BE2C (cell line): ENCODE data around the gene DOCK1.

Experiments
- DNase-seq: peaks from one replicate; pipeline ENCODE4 v3.0.0-alpha.2; 2020
- H3K27me3 ChIP-seq: fragments of 250-450 bp; sonication (Bioruptor Pico); 2 replicates; pipeline ENCODE4 v1.5.1; 2020; ENCODE audit warnings: mild to moderate bottlenecking
- H3K36me3 ChIP-seq: fragments of 250-450 bp; sonication (Bioruptor Pico); 2 replicates; pipeline ENCODE4 v1.5.1; 2020; ENCODE audit warnings: mild to moderate bottlenecking
- H3K4me1 ChIP-seq: fragments of 250-450 bp; sonication (Bioruptor Pico); 2 replicates; pipeline ENCODE4 v1.5.1; 2020
- H3K4me3 ChIP-seq: 2 replicates; pipeline ENCODE4 v1.5.1; 2011; ENCODE audit warnings: low read depth, low read length
- H3K9me3 ChIP-seq: fragments of 250-450 bp; sonication (Bioruptor Pico); 2 replicates; pipeline ENCODE4 v1.5.1; 2020
- CTCF ChIP-seq: IDR thresholded peaks from 2 replicates; pipeline ENCODE4 v1.5.1; 2012; ENCODE audit warnings: mild to moderate bottlenecking, low read depth, low read length

The DOCK1 gene

GRCh38 chr10:127243490-127244272 lies 338.5 kb downstream of the DOCK1 start:
- peak; percentile 41 for DNase-seq

GRCh38 chr10:127245456-127245855 lies 340.2 kb downstream of the DOCK1 start:
- H3K36me3 ChIP-seq, result no peaks in the 10 kb centered on the region
- no peak overlapping the region for H3K4me3 ChIP-seq
- no peak for TF ChIP-seq CTCF
- H3K9me3 ChIP-seq, result no peaks in the 10 kb centered on the region
- no peaks in the 10 kb centered on the region for H3K27me3 ChIP-seq
- no peak for DNase-seq
- H3K4me1 ChIP-seq, result no peaks in the 10 kb centered on the region

More at GRCh38 chr10:127243490-127244272, 338.5 kb downstream of the DOCK1 start:
- H3K4me1 ChIP-seq, result no peaks in the 10 kb centered on the region
- H3K36me3 ChIP-seq, result no peaks in the 10 kb centered on the region
- H3K4me3 ChIP-seq, result no peak overlapping the region
- no peaks in the 10 kb centered on the region for H3K27me3 ChIP-seq
- no peaks in the 10 kb centered on the region for H3K9me3 ChIP-seq
- TF ChIP-seq CTCF, result peak; percentile 59

- H3K4me3 ChIP-seq, result no peak overlapping the region
- no peaks in the 10 kb centered on the region for H3K27me3 ChIP-seq
- H3K9me3 ChIP-seq, result no peaks in the 10 kb centered on the region
- no peak for DNase-seq
- no peak for TF ChIP-seq CTCF
- no peaks in the 10 kb centered on the region for H3K36me3 ChIP-seq
- H3K4me1 ChIP-seq, result no peaks in the 10 kb centered on the region
Observed at GRCh38 chr10:127250031-127250430, 344.8 kb downstream of the DOCK1 start.

- Histone ChIP-seq H3K9me3 (no peaks in the 10 kb centered on the region), H3K4me1 (no peaks in the 10 kb centered on the region), H3K27me3 (no peaks in the 10 kb centered on the region), H3K4me3 (no peak overlapping the region), H3K36me3 (no peaks in the 10 kb centered on the region)
- TF ChIP-seq CTCF, result no peak
- no peak for DNase-seq
Observed at GRCh38 chr10:127252818-127253217, 347.6 kb downstream of the DOCK1 start.

GRCh38 chr10:127254276-127254675 lies 349.0 kb downstream of the DOCK1 start:
- Histone ChIP-seq H3K4me1 (no peaks in the 10 kb centered on the region), H3K9me3 (no peaks in the 10 kb centered on the region), H3K4me3 (no peak overlapping the region), H3K36me3 (no peaks in the 10 kb centered on the region), H3K27me3 (no peaks in the 10 kb centered on the region)
- no peak for DNase-seq
- no peak for TF ChIP-seq CTCF

GRCh38 chr10:127257395-127257794 lies 352.2 kb downstream of the DOCK1 start:
- H3K9me3 ChIP-seq, result no peaks in the 10 kb centered on the region
- TF ChIP-seq CTCF, result no peak

More at GRCh38 chr10:127257395-127257794, 352.2 kb downstream of the DOCK1 start:
- Histone ChIP-seq H3K36me3 (no peaks in the 10 kb centered on the region), H3K27me3 (no peaks in the 10 kb centered on the region), H3K4me3 (no peak overlapping the region), H3K4me1 (no peaks in the 10 kb centered on the region)
- no peak for DNase-seq
